MM.1S (cell line): ENCODE results near the gene PNPLA7.
A peak's percentile ranks its signal among the peaks of the same experiment; 100 is the strongest.
"Not testable (repeated sequence)": the region's sequence is repeated elsewhere in the genome, so short reads cannot be mapped to it uniquely, and the experiment has no call there.

Experiments used
- DNase-seq: peaks from one replicate; pipeline ENCODE4 v3.0.0-alpha.2; 2015
- H2AFZ ChIP-seq: fragments of 300-600 bp; sonication (generic); 2 replicates; pipeline ENCODE4 v1.6.0; 2016; ENCODE audit warnings: antibody characterized with exemption, low read length
- H3F3A ChIP-seq: fragments of 300-600 bp; sonication (generic); 2 replicates; pipeline ENCODE4 v1.6.1; 2016; ENCODE audit warnings: mild to moderate bottlenecking, antibody characterized with exemption, low read length, moderate library complexity, mixed read lengths; ENCODE audit not compliant: insufficient read depth
- H3K27ac ChIP-seq: fragments of 300-600 bp; sonication (generic); 2 replicates; pipeline ENCODE4 v1.5.1; 2016; ENCODE audit warnings: mild to moderate bottlenecking, low read length
- H3K27me3 ChIP-seq: fragments of 300-600 bp; sonication (generic); replicated peaks from 2 replicates; pipeline ENCODE4 v1.6.0; 2016; ENCODE audit warnings: low read length; ENCODE audit not compliant: insufficient read depth
- H3K36me3 ChIP-seq: fragments of 300-600 bp; sonication (generic); replicated peaks from 2 replicates; pipeline ENCODE4 v1.6.1; 2016; ENCODE audit warnings: mild to moderate bottlenecking, low read length, mixed read lengths; ENCODE audit not compliant: insufficient read depth
- H3K4me1 ChIP-seq: fragments of 300-600 bp; sonication (generic); 2 replicates; pipeline ENCODE4 v1.6.1; 2016; ENCODE audit warnings: low read length, mixed read lengths
- H3K4me2 ChIP-seq: fragments of 300-600 bp; sonication (generic); 2 replicates; pipeline ENCODE4 v1.6.0; 2016; ENCODE audit warnings: low read depth, low read length
- H3K4me3 ChIP-seq: fragments of 300-600 bp; sonication (generic); 2 replicates; pipeline ENCODE4 v1.5.1; 2016; ENCODE audit warnings: low read length, mixed read lengths
- H3K79me2 ChIP-seq: fragments of 300-600 bp; sonication (generic); 2 replicates; pipeline ENCODE4 v1.6.1; 2016; ENCODE audit warnings: mixed run types, low read length, mixed read lengths
- H3K9ac ChIP-seq: fragments of 300-600 bp; sonication (generic); 2 replicates; pipeline ENCODE4 v1.6.1; 2016; ENCODE audit warnings: low read length, mixed read lengths
- H3K9me2 ChIP-seq: fragments of 300-600 bp; sonication (generic); replicated peaks from 2 replicates; pipeline ENCODE4 v1.6.1; 2016; ENCODE audit warnings: mild to moderate bottlenecking, low read length, mixed read lengths; ENCODE audit not compliant: insufficient read depth
- H3K9me3 ChIP-seq: fragments of 300-600 bp; sonication (generic); replicated peaks from 2 replicates; pipeline ENCODE4 v1.6.1; 2016; ENCODE audit warnings: mild to moderate bottlenecking, low read length, mixed read lengths; ENCODE audit not compliant: insufficient read depth
- H4K20me1 ChIP-seq: fragments of 300-600 bp; sonication (generic); 2 replicates; pipeline ENCODE4 v1.6.1; 2016; ENCODE audit warnings: mild to moderate bottlenecking, low read length, moderate library complexity, mixed read lengths; ENCODE audit not compliant: insufficient read depth
- CTCF ChIP-seq: fragments of 300-600 bp; sonication (generic); IDR thresholded peaks from 2 replicates; pipeline ENCODE4 v1.5.1; 2016; ENCODE audit warnings: antibody characterized with exemption, low read length, mixed read lengths
- EZH2 ChIP-seq: fragments of 300-600 bp; sonication (generic); optimal IDR thresholded peaks from 2 replicates; pipeline ENCODE3; 2017; ENCODE audit warnings: low read depth, mild to moderate bottlenecking, antibody characterized with exemption, low read length, mixed read lengths
- EZH2phosphoT487 ChIP-seq: fragments of 300-600 bp; sonication (generic); IDR thresholded peaks from 2 replicates; pipeline ENCODE4 v1.6.1; 2018; ENCODE audit warnings: antibody characterized with exemption, low read length

PNPLA7 gene

DNA sequence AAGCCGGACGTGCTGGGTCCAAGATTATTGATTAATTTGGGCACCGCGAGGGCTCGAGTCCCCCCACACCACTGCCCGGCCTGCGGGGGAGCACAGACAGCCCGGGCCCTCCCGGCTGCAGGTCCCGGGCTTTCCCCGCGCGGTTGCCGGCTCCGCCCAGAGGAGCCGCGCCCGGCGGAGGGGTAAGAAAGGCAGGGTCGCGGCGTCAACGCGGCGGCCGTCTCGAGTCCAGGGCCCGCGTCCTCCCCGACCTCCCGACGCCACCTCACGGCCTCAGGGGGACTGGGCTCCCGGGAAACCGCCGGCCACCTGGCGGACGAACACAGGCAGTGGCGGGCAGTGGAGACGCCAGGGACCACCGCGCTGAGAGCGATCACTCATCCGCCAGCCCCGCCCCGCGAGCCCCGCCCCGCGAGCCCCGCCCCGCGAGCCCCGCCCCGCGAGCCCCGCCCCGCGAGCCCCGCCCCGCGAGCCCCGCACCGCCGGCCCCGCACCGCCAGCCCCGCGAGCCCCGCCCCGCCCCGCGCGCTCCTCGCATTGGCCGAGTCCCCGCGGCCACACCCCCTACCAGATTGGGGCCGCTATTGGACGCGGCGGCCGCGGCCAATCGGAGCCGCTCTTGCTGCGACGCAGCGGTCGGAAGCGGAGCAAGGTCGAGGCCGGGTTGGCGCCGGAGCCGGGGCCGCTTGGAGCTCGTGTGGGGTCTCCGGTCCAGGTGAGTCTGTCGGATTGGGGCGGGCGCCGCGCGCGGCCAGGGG, 1.2 kb upstream of the PNPLA7 start, which contains the start of gene MRPL41:
TSS of gene MRPL41 (plus strand) at position 616 of the 758 bp plus-strand sequence. CDS start 203 bp downstream, outside the sequence.
- peak within 1 kb of the TSS; percentile 95 for H3K4me3 ChIP-seq
- peak within 1 kb of the TSS; percentile 81 for H3K4me2 ChIP-seq
- no peak for TF ChIP-seq EZH2
- TF ChIP-seq CTCF = no peak
- no peaks in the 10 kb centered on the region for H3K27me3 ChIP-seq
- H3F3A ChIP-seq = peaks cover 25% of the 10 kb centered on the region
- H3K79me2 ChIP-seq = peaks cover 8% of the 10 kb centered on the region
- no peaks in the 10 kb centered on the region for H3K36me3 ChIP-seq
- no peaks in the 10 kb centered on the region for H4K20me1 ChIP-seq
- H3K9ac ChIP-seq = peak within 1 kb of the TSS; percentile 78
- H3K27ac ChIP-seq = peak within 1 kb of the TSS; percentile 42; the same call in 1 of the 2 replicates
- H3K9me2 ChIP-seq = no peaks in the 10 kb centered on the region
- peak; percentile 93 for DNase-seq
- no peaks in the 10 kb centered on the region for H3K4me1 ChIP-seq
- no peaks in the 10 kb centered on the region for H3K9me3 ChIP-seq
- H2AFZ ChIP-seq = peak within 1 kb of the TSS; percentile 89

DNA sequence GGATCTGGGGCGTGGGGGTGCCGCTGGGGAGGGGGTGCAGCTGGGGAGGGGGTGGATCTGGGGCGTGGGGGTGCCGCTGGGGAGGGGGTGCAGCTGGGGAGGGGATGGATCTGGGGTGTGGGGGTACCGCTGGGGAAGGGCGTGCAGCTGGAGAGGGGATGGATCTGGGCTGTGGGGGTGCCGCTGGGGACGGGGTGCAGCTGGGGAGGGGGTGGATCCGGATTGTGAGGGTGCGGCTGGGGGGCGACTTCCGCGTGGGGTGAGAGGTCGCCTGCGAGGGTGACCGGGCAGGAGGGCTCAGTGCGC, 709 bp upstream of the PNPLA7 start:
- peak overlapping the region; percentile 81 for H3K4me2 ChIP-seq
- H3K4me3 ChIP-seq = peak overlapping the region; percentile 72
- H2AFZ ChIP-seq = peak overlapping the region; percentile 88
- H3K79me2 ChIP-seq, H3K4me1 ChIP-seq, H3K9me3 ChIP-seq, H3K27me3 ChIP-seq, H3K36me3 ChIP-seq, H3K9me2 ChIP-seq, H4K20me1 ChIP-seq, DNase-seq, H3K27ac ChIP-seq: not testable (repeated sequence)
- H3K9ac ChIP-seq = peak overlapping the region; percentile 33; the same call in 1 of the 2 replicates
- H3F3A ChIP-seq = peaks cover 25% of the 10 kb centered on the region

DNA sequence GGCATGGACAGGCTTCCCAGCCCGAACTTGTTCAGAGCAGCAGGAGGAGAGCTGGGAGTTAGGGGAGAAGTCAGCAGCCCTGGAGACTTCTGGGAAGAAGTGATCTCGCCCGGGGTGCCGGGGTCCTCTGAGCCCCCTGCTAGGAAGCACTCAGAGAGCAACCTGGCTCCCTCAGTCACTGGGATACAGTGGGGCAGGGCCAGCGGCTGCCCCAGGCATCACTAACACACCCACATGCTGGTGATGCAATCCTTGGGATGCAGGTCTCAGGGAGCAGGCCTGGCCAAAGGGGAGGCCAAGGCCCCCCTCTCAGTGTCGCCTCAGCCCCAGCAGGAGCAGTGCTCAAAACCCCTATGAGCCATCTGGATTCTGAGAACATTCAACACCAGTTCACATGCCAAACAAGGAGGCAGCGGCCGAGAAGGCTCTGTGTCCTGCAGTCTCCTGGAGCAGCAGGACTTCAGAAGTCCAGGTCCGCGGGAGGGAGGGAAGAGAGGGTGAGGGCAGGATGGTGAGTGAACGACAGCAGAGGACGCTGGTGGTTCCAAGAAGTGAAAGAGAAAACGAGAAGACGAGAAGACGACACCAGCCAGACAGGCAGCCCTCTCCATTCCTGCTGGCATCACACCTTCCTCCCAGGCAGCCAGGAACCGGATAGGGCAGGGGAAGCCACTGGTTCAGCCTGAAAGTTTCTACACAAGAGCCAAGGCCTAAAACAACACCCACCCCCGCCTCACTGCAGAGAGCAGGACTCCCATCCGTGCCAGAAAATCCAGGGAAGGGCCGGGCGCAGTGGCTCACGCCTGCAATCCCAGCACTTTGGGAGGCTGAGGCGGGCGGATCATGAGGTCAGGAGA, 2.3 kb downstream of the PNPLA7 start:
- Histone ChIP-seq H3K9ac (no peak overlapping the region), H3K79me2 (peaks cover 8% of the 10 kb centered on the region), H3F3A (peaks cover 12% of the 10 kb centered on the region), H3K4me2 (no peak overlapping the region), H2AFZ (no peak overlapping the region), H3K27me3 (peaks cover 13% of the 10 kb centered on the region; the same call in 1 of the 2 replicates), H3K4me1 (no peaks in the 10 kb centered on the region), H3K27ac (no peak overlapping the region), H3K4me3 (no peak overlapping the region), H3K36me3 (no peaks in the 10 kb centered on the region), H4K20me1 (no peaks in the 10 kb centered on the region), H3K9me3 (no peaks in the 10 kb centered on the region), H3K9me2 (no peaks in the 10 kb centered on the region)
- TF ChIP-seq CTCF (no peak), EZH2phosphoT487 (no peak), EZH2 (no peak)
- no peak for DNase-seq
